K562 (cell line): Measurements from ENCODE around the gene EPOP. TPM values are rescaled to one million over a fixed set of nuclear protein-coding genes. Genes with fewer than 3 reads are reported as not detected.
A peak's percentile ranks its signal among the peaks of the same experiment; 100 is the strongest.

Experiments used
- ATAC-seq: fragments of 200-7000 bp; cut with Tn5 transposase; 3 replicates; pipeline ENCODE4 v1.9.1; 2020; ENCODE audit warnings: moderate library complexity
- BruUV-seq: library from RNA; stranded (reverse); fragments of 400-500 nt; replicated peaks from 2 replicates; lab custom pipeline; 2021; lab: Mats Ljungman, UMichigan
- CTCF ChIA-PET: fragments of 300-600 bp; formaldehyde crosslinking; extraction: SDS; loops from one replicate; lab custom pipeline; 2021; ENCODE audit warnings: low intra/inter-chr PET ratio; lab: Yijun Ruan, JAX
- POLR2A ChIA-PET: fragments of 300-600, 350-650 bp; sonication (Branson Sonifier 250); formaldehyde crosslinking; extraction: SDS; loops from one replicate; lab custom pipeline; 2021; ENCODE audit warnings: antibody characterized with exemption, inconsistent platforms; lab: Yijun Ruan, JAX
- DNase-seq, 4 experiments: peaks; one replicate each; pipeline versions ENCODE4 v3.0.0 to v3.0.0-alpha.2; 2011 to 2018; ENCODE audit warnings: low spot score in 3 of 4, mixed read lengths in 3 of 4; ENCODE audit errors: extremely low read depth in 1 of 4
- FAIRE-seq: peaks from 2 replicates; lab custom pipeline; 2011; peaks lifted over from hg19 to GRCh38; lab: Jason Lieb, UNC
- H2AFZ ChIP-seq: 2 replicates; pipeline ENCODE4 v1.6.0; 2011; ENCODE audit warnings: low read depth, low read length, control low read depth, inconsistent platforms
- H3K27ac ChIP-seq: fragments of 200-600 bp; 3 replicates; pipeline ENCODE4 v1.8.0; 2011; ENCODE audit warnings: low read depth, mild to moderate bottlenecking, control low read depth, inconsistent platforms, low read length, moderate library complexity, mixed read lengths; ENCODE audit errors: extremely low read depth
- H3K27me3 ChIP-seq, 2 experiments: fragments of 300-600 bp in 1 of 2; 2 replicates in 1 of 2; 3 replicates in 1 of 2; pipeline versions ENCODE4 v1.6.0 to v1.8.0; 2011; ENCODE audit warnings: inconsistent platforms in 2 of 2, low read length in 2 of 2, mild to moderate bottlenecking in 1 of 2, mixed read lengths in 1 of 2, moderate library complexity in 1 of 2; ENCODE audit not compliant: control insufficient read depth in 2 of 2, insufficient read depth in 2 of 2
- H3K36me3 ChIP-seq: fragments of 300-600 bp; 3 replicates; pipeline ENCODE4 v1.8.0; 2011; ENCODE audit warnings: mild to moderate bottlenecking, low read length, inconsistent platforms; ENCODE audit not compliant: control insufficient read depth, insufficient read depth
- H3K4me1 ChIP-seq, 2 experiments: fragments of 200-600 bp in 1 of 2; replicated peaks in 1 of 2; 2 replicates in 1 of 2; 3 replicates in 1 of 2; pipeline versions ENCODE4 v1.5.1 to v1.8.0; 2011; ENCODE audit warnings: inconsistent platforms in 2 of 2, low read length in 2 of 2, mild to moderate bottlenecking in 1 of 2, mixed read lengths in 1 of 2, moderate library complexity in 1 of 2; ENCODE audit not compliant: control insufficient read depth in 2 of 2, insufficient read depth in 2 of 2
- H3K4me2 ChIP-seq: 2 replicates; pipeline ENCODE4 v1.6.1; 2011; ENCODE audit warnings: low read length, control low read depth, inconsistent platforms, mixed read lengths; ENCODE audit not compliant: insufficient read depth
- H3K4me3 ChIP-seq: fragments of 200-600 bp; sonication (generic), shearing (Covaris generic); 2 replicates; pipeline ENCODE4 v1.5.1; 2016; ENCODE audit warnings: control low read depth, inconsistent platforms
- H3K79me2 ChIP-seq: fragments of 200-600 bp; 3 replicates; pipeline ENCODE4 v1.8.0; 2011; ENCODE audit warnings: low read length, inconsistent platforms; ENCODE audit not compliant: control insufficient read depth, insufficient read depth
- H3K9ac ChIP-seq, 2 experiments: 2 replicates each; pipeline versions ENCODE4 v1.6.0 to v1.6.1; 2011; ENCODE audit warnings: low read depth in 2 of 2, low read length in 2 of 2, control low read depth in 1 of 2, inconsistent platforms in 1 of 2, mild to moderate bottlenecking in 1 of 2, mixed read lengths in 1 of 2; ENCODE audit not compliant: insufficient read depth in 1 of 2
- H3K9me1 ChIP-seq: one replicate; pipeline ENCODE4 v1.6.0; 2011; ENCODE audit warnings: inconsistent platforms, mild to moderate bottlenecking, low read length, moderate library complexity; ENCODE audit not compliant: control insufficient read depth, insufficient read depth
- H3K9me3 ChIP-seq: replicated peaks from 2 replicates; pipeline ENCODE4 v1.5.1; 2011; ENCODE audit warnings: low read depth, low read length, inconsistent platforms; ENCODE audit not compliant: control insufficient read depth, insufficient read depth
- H4K20me1 ChIP-seq: replicated peaks from 2 replicates; pipeline ENCODE4 v1.6.1; 2011; ENCODE audit warnings: low read length, inconsistent platforms, mixed read lengths; ENCODE audit not compliant: control insufficient read depth, insufficient read depth
- CHD2 ChIP-seq: IDR thresholded peaks from 2 replicates; pipeline ENCODE4 v1.6.1; 2011; ENCODE audit warnings: low read depth, low read length
- DIDO1 ChIP-seq: fragments of 450-650 bp; IDR thresholded peaks from 2 replicates; pipeline ENCODE4 v1.6.1; 2016; ENCODE audit warnings: low read depth, missing biosample characterization, missing genetic modification characterization
- FOXA3 ChIP-seq, 2 experiments: fragments of 450-650 bp in 1 of 2; sonication (generic) in 1 of 2; formaldehyde crosslinking; IDR thresholded peaks in 1 of 2; conservative IDR thresholded peaks in 1 of 2; 2 replicates each; pipeline versions ENCODE4 v1.4.0 to v1.8.0; 2020 to 2022; ENCODE audit warnings: mild to moderate bottlenecking in 2 of 2, missing genetic modification reagents in 1 of 2
- FOXP1 ChIP-seq: sonication (generic); formaldehyde crosslinking; IDR thresholded peaks from 2 replicates; pipeline ENCODE4 v1.8.0; 2022; ENCODE audit warnings: mild to moderate bottlenecking, missing genetic modification reagents
- HNRNPL ChIP-seq: fragments of 200-400 bp; formaldehyde crosslinking; IDR thresholded peaks from 2 replicates; pipeline ENCODE4 v1.6.1; 2017; ENCODE audit warnings: low read depth, mild to moderate bottlenecking, low read length
- MTF1 ChIP-seq: fragments of 250-450 bp; sonication (Bioruptor Pico); IDR thresholded peaks from 2 replicates; pipeline ENCODE4 v1.9.0; 2021; ENCODE audit warnings: moderate library complexity, mild to moderate bottlenecking, inconsistent platforms, borderline replicate concordance
- NCOA1 ChIP-seq: fragments of 450-650 bp; IDR thresholded peaks from 2 replicates; pipeline ENCODE4 v1.6.1; 2016; ENCODE audit warnings: low read depth
- NFE2 ChIP-seq: IDR thresholded peaks from 2 replicates; pipeline ENCODE4 v1.6.1; 2014; ENCODE audit warnings: antibody characterized with exemption, low read depth
- NFRKB ChIP-seq: fragments of 450-650 bp; IDR thresholded peaks from 2 replicates; pipeline ENCODE4 v1.6.1; 2016; ENCODE audit warnings: low read depth
- PCBP1 ChIP-seq: fragments of 200-400 bp; formaldehyde crosslinking; IDR thresholded peaks from 2 replicates; pipeline ENCODE4 v1.6.1; 2018; ENCODE audit warnings: mild to moderate bottlenecking, low read depth, low read length; ENCODE audit not compliant: poor library complexity, severe bottlenecking
- PHF21A ChIP-seq: fragments of 450-650 bp; IDR thresholded peaks from 2 replicates; pipeline ENCODE4 v1.6.1; 2017; ENCODE audit warnings: low read depth, borderline replicate concordance
- STAG1 ChIP-seq: sonication (generic); formaldehyde crosslinking; IDR thresholded peaks from 2 replicates; pipeline ENCODE4 v1.5.0; 2020; ENCODE audit warnings: missing genetic modification reagents, borderline replicate concordance
- ZNF282 ChIP-seq: sonication (generic); formaldehyde crosslinking; IDR thresholded peaks from 2 replicates; pipeline ENCODE4 v1.8.1; 2023; ENCODE audit warnings: missing genetic modification reagents
- WGBS: fragments of 100-300 bp; shearing (Covaris generic); methylation state at CpG from one replicate; pipeline ENCODE4 v1.1.6; 2016; ENCODE audit warnings: low coverage, mixed read lengths; ENCODE audit not compliant: insufficient coverage; ENCODE audit errors: missing lambda C conversion rate; 5-methylcytosine and 5-hydroxymethylcytosine counted together
- in situ Hi-C: fragments of 300-500 bp; cut with MboI; formaldehyde crosslinking; loops from 4 replicates; pipeline ENCODE4 v1.15.0; 2018; ENCODE audit warnings: inconsistent platforms, mixed read lengths
- intact Hi-C: fragments of 100-400 bp; cut with micrococcal nuclease; formaldehyde crosslinking; loops from 2 replicates; pipeline ENCODE4 v1.14.2; 2022
- polyA plus RNA-seq, 8 experiments: library from polyadenylated mRNA; depleted of rRNA in 4 of 8; stranded (reverse) in 5 of 8; unstranded in 3 of 8; fragments of >200 nt; fragmentation: Nextera tagmentation in 2 of 8; fragmentation: Illumina TruSeq in 1 of 8; extraction: Ambion mirVana in 2 of 8; extraction: Trizol in 1 of 8; gene quantifications; 2 replicates each; pipeline versions ENCODE4 v1.2.1 to v1.2.3, GENCODE V29; 2011 to 2014; ENCODE audit warnings: inconsistent platforms in 1 of 8, missing spikeins in 1 of 8
- total RNA-seq, 7 experiments: library from RNA; depleted of rRNA in 6 of 7; stranded (reverse); fragments of >200 nt in 6 of 7; fragmentation: Illumina TruSeq in 2 of 7; extraction: Trizol in 2 of 7; gene quantifications; 2 replicates each; pipeline versions ENCODE4 v1.2.1 to v1.2.3, GENCODE V29; 2011 to 2021; ENCODE audit warnings: low replicate concordance in 1 of 7
- TF ChIP-seq, protein P1 (sequence below): fragments of 450-650 bp; IDR thresholded peaks from 2 replicates; pipeline ENCODE4 v1.6.1; 2016; ENCODE audit warnings: low read depth, mild to moderate bottlenecking, moderate library complexity
- TF ChIP-seq, protein P2 (sequence below): fragments of 450-650 bp; conservative IDR thresholded peaks from 2 replicates; pipeline ENCODE4 v1.6.1; 2016; ENCODE audit warnings: missing genetic modification characterization, low read depth, mild to moderate bottlenecking, control low read depth, missing compliant biosample characterization
- TF ChIP-seq, protein P3 (sequence below): IDR thresholded peaks from 2 replicates; pipeline ENCODE4 v1.6.1; 2011; ENCODE audit not compliant: insufficient read length; ENCODE audit errors: extremely low read depth

The EPOP gene
- total and polyA plus RNA-seq, 9 of the 15 experiments (the other 6 are each of a cell fraction or from before 2014, with no cell fraction given) = 0.41 to 10.6 (median 4.6) TPM

DNA sequence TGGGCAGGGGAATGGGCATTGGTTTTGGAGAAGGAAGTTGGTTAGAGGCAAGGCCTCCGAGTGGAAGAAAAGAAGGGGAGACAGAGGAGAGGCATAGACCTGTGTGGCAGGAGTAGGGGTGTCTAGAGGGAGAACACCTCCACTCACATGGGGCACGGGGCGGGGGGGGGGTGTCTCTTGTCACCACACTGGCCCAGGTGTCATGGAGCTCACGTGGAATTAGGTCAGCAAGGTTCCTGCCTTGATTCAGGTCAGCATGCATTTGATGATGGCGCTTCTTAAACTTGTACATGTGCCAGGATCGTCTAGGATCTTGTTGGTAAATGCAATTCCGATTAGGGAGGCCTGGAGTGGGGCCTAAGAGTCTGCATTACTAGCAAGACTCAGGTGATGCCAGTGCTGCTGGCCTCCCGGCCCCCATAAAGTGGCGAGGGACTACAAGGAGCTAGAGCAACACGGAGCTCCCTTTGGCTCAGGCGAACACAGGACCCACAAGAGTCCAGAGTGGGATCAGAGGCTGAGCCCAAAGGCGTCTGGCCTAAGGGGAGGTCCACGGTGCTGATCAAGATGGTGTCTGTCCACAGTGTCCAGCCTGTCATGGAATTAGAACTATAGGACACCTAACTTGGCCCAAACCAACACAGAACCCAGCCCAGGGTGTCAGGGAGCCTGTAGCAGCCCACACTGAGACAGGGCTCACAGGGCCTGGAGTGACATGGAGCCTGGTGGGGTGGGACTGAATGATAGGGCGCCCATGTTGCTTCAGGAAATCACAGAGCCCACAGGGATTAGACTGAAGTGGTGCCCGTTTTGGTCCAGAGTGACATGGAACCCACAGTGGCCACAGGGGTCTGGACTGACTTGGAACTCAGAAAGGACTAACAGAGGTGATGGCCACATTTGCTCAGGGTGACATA lies 16.7 kb downstream of the EPOP start (continued):
- no peak for TF ChIP-seq FOXA3 (CRISPR knock-in tag; conservative IDR thresholded peaks at IDR 0.05 in 1 of 2, IDR thresholded peaks at IDR 0.05 in 1 of 2)
- TF ChIP-seq, protein P1, sequence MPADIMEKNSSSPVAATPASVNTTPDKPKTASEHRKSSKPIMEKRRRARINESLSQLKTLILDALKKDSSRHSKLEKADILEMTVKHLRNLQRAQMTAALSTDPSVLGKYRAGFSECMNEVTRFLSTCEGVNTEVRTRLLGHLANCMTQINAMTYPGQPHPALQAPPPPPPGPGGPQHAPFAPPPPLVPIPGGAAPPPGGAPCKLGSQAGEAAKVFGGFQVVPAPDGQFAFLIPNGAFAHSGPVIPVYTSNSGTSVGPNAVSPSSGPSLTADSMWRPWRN = no peak

- no peak for ATAC-seq
- POLR2A ChIA-PET = no interaction called here
- TF ChIP-seq, protein P2, sequence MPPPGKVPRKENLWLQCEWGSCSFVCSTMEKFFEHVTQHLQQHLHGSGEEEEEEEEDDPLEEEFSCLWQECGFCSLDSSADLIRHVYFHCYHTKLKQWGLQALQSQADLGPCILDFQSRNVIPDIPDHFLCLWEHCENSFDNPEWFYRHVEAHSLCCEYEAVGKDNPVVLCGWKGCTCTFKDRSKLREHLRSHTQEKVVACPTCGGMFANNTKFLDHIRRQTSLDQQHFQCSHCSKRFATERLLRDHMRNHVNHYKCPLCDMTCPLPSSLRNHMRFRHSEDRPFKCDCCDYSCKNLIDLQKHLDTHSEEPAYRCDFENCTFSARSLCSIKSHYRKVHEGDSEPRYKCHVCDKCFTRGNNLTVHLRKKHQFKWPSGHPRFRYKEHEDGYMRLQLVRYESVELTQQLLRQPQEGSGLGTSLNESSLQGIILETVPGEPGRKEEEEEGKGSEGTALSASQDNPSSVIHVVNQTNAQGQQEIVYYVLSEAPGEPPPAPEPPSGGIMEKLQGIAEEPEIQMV (tag) = no peak
- TF ChIP-seq FOXP1 (CRISPR knock-in tag) (no peak), NFRKB (no peak), PHF21A (no peak), DIDO1 (tag) (no peak), MTF1 (CRISPR knock-in tag) (no peak), NCOA1 (no peak), HNRNPL (no peak), NFE2 (no peak), CHD2 (no peak), ZNF282 (CRISPR knock-in tag) (no peak), PCBP1 (no peak), STAG1 (CRISPR knock-in tag) (no peak)
- TF ChIP-seq, protein P3, sequence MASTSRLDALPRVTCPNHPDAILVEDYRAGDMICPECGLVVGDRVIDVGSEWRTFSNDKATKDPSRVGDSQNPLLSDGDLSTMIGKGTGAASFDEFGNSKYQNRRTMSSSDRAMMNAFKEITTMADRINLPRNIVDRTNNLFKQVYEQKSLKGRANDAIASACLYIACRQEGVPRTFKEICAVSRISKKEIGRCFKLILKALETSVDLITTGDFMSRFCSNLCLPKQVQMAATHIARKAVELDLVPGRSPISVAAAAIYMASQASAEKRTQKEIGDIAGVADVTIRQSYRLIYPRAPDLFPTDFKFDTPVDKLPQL = no peak
Measured at GRCh38 chr17:38656959-38657823, 17.6 kb downstream of the EPOP start.

More at GRCh38 chr17:38656959-38657823, 17.6 kb downstream of the EPOP start:
- CTCF ChIA-PET = no interaction called here
- no TSS peak for BruUV-seq
- 48% methylated on average over 21 of the region's 27 CpGs for WGBS
- H3K79me2 ChIP-seq = no peaks in the 10 kb centered on the region
- H3K27ac ChIP-seq = no peak overlapping the region
- H3K9ac ChIP-seq = peak overlapping the region in 1 of 2 experiments; percentile 48; a peak in 1 of 4 replicates
- no peaks in the 10 kb centered on the region for H3K9me1 ChIP-seq
- peak overlapping the region; percentile 88 for H2AFZ ChIP-seq
- no peaks in the 10 kb centered on the region for H3K9me3 ChIP-seq
- in situ Hi-C loops (no loop called here), intact Hi-C loops (no loop called here)
- no peak for FAIRE-seq
- H3K4me2 ChIP-seq = no peak overlapping the region
- peaks cover 7 to 36% of the 10 kb centered on the region in 2 experiments; a peak in 4 of 5 replicates for H3K4me1 ChIP-seq
- H4K20me1 ChIP-seq = 0 out of 2 replicates have a peak, but pooled peaks cover 4% of the 10 kb centered on the region
- no peak overlapping the region for H3K4me3 ChIP-seq
- H3K27me3 ChIP-seq = peaks cover 2 to 23% of the 10 kb centered on the region in 2 experiments; a peak in 3 of 5 replicates
- DNase-seq = peak in 1 of 4 experiments; percentile 11
- H3K36me3 ChIP-seq = no peaks in the 10 kb centered on the region
